ENCODE measurements around the gene SLC4A11.

DNA sequence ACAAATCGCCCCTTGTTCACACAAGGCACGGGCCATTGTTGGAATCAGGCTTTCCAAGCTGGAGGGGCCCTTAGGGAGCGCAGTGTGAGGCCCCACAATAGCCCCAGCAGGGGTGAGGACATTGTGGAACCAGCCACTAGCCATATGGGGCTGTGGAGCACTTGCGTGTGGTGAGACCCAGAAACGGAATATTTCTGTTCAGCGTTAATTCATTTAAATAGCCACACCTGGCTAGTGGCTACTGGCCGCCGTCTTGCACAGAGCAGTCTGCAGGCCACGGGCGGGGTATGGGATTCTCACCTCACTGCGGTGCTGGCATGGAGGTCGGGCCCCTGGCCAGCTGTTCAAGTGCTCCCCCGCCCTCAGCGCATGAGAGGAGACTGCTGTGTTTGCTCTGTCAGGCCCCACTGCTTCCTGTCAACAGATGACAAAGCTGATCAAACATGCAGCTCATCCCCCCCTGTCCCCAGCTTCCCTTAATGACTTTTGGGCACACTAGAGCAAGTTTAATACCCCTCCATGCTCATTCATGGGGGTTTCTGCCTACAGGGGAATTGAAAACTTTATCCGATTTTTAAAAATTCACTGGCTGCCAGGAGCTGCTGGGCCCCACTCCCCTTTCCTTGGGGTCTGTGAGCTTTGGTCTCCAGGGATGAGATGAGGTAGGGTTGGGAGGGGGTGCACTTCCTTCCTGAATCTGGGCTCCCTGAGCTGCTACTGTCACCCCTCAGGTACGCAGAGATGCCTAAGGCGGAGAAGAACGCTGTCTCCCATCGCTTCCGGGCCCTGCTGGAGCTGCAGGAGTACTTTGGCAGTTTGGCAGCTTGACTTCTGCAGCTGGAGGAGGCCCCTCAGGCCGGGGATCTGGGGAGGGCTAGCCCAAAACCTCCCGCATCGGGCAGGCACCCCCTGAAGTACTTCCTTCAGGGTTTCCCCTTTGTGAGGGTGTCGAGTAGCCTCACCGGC lies 16.1 kb downstream of the SLC4A11 start:
- TF ChIP-seq, protein P1, sequence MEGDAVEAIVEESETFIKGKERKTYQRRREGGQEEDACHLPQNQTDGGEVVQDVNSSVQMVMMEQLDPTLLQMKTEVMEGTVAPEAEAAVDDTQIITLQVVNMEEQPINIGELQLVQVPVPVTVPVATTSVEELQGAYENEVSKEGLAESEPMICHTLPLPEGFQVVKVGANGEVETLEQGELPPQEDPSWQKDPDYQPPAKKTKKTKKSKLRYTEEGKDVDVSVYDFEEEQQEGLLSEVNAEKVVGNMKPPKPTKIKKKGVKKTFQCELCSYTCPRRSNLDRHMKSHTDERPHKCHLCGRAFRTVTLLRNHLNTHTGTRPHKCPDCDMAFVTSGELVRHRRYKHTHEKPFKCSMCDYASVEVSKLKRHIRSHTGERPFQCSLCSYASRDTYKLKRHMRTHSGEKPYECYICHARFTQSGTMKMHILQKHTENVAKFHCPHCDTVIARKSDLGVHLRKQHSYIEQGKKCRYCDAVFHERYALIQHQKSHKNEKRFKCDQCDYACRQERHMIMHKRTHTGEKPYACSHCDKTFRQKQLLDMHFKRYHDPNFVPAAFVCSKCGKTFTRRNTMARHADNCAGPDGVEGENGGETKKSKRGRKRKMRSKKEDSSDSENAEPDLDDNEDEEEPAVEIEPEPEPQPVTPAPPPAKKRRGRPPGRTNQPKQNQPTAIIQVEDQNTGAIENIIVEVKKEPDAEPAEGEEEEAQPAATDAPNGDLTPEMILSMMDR (IDR thresholded peaks at IDR 0.05): no peak
- TF ChIP-seq MAFK (IDR thresholded peaks at IDR 0.05; ENCODE audit: partially characterized antibody) (no peak), CBX8 (IDR thresholded peaks at IDR 0.05) (no peak), ESRRA (IDR thresholded peaks at IDR 0.05; ENCODE audit: borderline replicate concordance, low read length) (no peak)
